Stimulated activated CD8-positive, alpha-beta memory T cell treated with anti-CD3 and anti-CD28 coated beads, Interleukin-4, amount 100 ng/mL, for 48 hours (primary cell): ENCODE measurements around the gene OCA2.

Experiments
- DNase-seq: peaks from one replicate; pipeline ENCODE4 v3.0.0-alpha.2; 2020

The OCA2 gene

GRCh38 chr15:27834684-27835083 is 264.4 kb downstream of the OCA2 start:
- DNase-seq, result no peak

GRCh38 chr15:27833974-27834373 is 265.1 kb downstream of the OCA2 start:
- no peak for DNase-seq

- no peak for DNase-seq
These were observed 265.9 kb downstream of the OCA2 start for GRCh38 chr15:27833178-27833577.

GRCh38 chr15:27832237-27832596 is 266.9 kb downstream of the OCA2 start:
- no peak for DNase-seq

- DNase-seq, result no peak
These were observed 267.5 kb downstream of the OCA2 start for GRCh38 chr15:27831384-27832236.

- DNase-seq, result no peak
These were observed 270.4 kb downstream of the OCA2 start for GRCh38 chr15:27828746-27829145.

GRCh38 chr15:27826902-27827714 is 272.0 kb downstream of the OCA2 start:
- no peak for DNase-seq

- DNase-seq, result no peak
These were observed 272.7 kb downstream of the OCA2 start for GRCh38 chr15:27826411-27826810.

GRCh38 chr15:27824841-27825422 is 274.2 kb downstream of the OCA2 start:
- DNase-seq, result no peak

GRCh38 chr15:27821273-27821672 is 277.8 kb downstream of the OCA2 start:
- DNase-seq, result no peak

GRCh38 chr15:27820722-27821121 is 278.4 kb downstream of the OCA2 start:
- no peak for DNase-seq

- no peak for DNase-seq
These were observed 278.9 kb downstream of the OCA2 start for GRCh38 chr15:27820232-27820631.

- no peak for DNase-seq
These were observed 281.9 kb downstream of the OCA2 start for GRCh38 chr15:27817258-27817657.

- no peak for DNase-seq
These were observed 282.3 kb downstream of the OCA2 start for GRCh38 chr15:27816790-27817189.

GRCh38 chr15:27815035-27815434 is 284.1 kb downstream of the OCA2 start:
- no peak for DNase-seq

GRCh38 chr15:27813139-27813538 is 286.0 kb downstream of the OCA2 start:
- DNase-seq, result no peak

- DNase-seq, result no peak
These were observed 290.9 kb downstream of the OCA2 start for GRCh38 chr15:27808182-27808581.

- no peak for DNase-seq
These were observed 291.8 kb downstream of the OCA2 start for GRCh38 chr15:27807335-27807734.

GRCh38 chr15:27806396-27806795 is 292.7 kb downstream of the OCA2 start:
- no peak for DNase-seq

GRCh38 chr15:27805261-27806220 is 293.6 kb downstream of the OCA2 start:
- no peak for DNase-seq

- DNase-seq, result no peak
These were observed 294.4 kb downstream of the OCA2 start for GRCh38 chr15:27804569-27805260.

- no peak for DNase-seq
These were observed 300.3 kb downstream of the OCA2 start for GRCh38 chr15:27798807-27799206.
